DOHH2 (cell line): ENCODE results near the gene SLC37A1.

Source experiments
- H3F3A ChIP-seq: fragments of 200-600 bp; sonication (generic), shearing (Covaris generic); 2 replicates; pipeline ENCODE4 v1.6.0; 2016; ENCODE audit warnings: antibody characterized with exemption, mild to moderate bottlenecking; ENCODE audit not compliant: control insufficient read depth, insufficient read depth
- H3K27ac ChIP-seq: fragments of 200-600 bp; sonication (generic); 2 replicates; pipeline ENCODE4 v1.5.1; 2014; ENCODE audit warnings: low read depth, mild to moderate bottlenecking, low read length, moderate library complexity
- H3K27me3 ChIP-seq: fragments of 200-600 bp; sonication (generic); 2 replicates; pipeline ENCODE4 v1.6.1; 2014; ENCODE audit warnings: mild to moderate bottlenecking, low read length, mixed read lengths; ENCODE audit not compliant: control insufficient read depth
- H3K36me3 ChIP-seq: fragments of 200-600 bp; sonication (generic); 2 replicates; pipeline ENCODE4 v1.6.1; 2014; ENCODE audit warnings: mild to moderate bottlenecking, low read length, moderate library complexity, mixed read lengths; ENCODE audit not compliant: control insufficient read depth
- H3K4me1 ChIP-seq: fragments of 200-600 bp; sonication (generic); 2 replicates; pipeline ENCODE4 v1.6.1; 2014; ENCODE audit warnings: mild to moderate bottlenecking, low read length, mixed read lengths; ENCODE audit not compliant: control insufficient read depth
- H3K4me2 ChIP-seq: fragments of 200-600 bp; sonication (generic); 2 replicates; pipeline ENCODE4 v1.6.0; 2014; ENCODE audit warnings: mild to moderate bottlenecking, low read length, moderate library complexity
- H3K4me3 ChIP-seq: fragments of 200-600 bp; sonication (generic); 2 replicates; pipeline ENCODE4 v1.5.1; 2014; ENCODE audit warnings: mild to moderate bottlenecking, low read length, mixed read lengths
- H3K79me2 ChIP-seq: fragments of 200-600 bp; sonication (generic); 2 replicates; pipeline ENCODE4 v1.6.1; 2014; ENCODE audit warnings: mild to moderate bottlenecking, low read length, mixed read lengths; ENCODE audit not compliant: control insufficient read depth
- H3K9me2 ChIP-seq: fragments of 200-600 bp; sonication (generic); replicated peaks from 2 replicates; pipeline ENCODE4 v1.6.1; 2014; ENCODE audit warnings: mild to moderate bottlenecking, low read length, mixed read lengths; ENCODE audit not compliant: control insufficient read depth
- H3K9me3 ChIP-seq: fragments of 200-600 bp; sonication (generic); 2 replicates; pipeline ENCODE4 v1.6.1; 2014; ENCODE audit warnings: antibody characterized with exemption, low read length, mixed read lengths; ENCODE audit not compliant: control insufficient read depth, insufficient read depth
- H4K20me1 ChIP-seq: fragments of 200-600 bp; sonication (generic); 2 replicates; pipeline ENCODE4 v1.6.0; 2014; ENCODE audit warnings: low read depth, mild to moderate bottlenecking, antibody characterized with exemption, low read length, moderate library complexity; ENCODE audit not compliant: control insufficient read depth, insufficient read depth
- EZH2phosphoT487 ChIP-seq: fragments of 200-600 bp; sonication (generic); IDR thresholded peaks from 2 replicates; pipeline ENCODE4 v1.6.1; 2017; ENCODE audit warnings: borderline replicate concordance, mild to moderate bottlenecking, antibody characterized with exemption, low read length, moderate library complexity, mixed read lengths
- TF ChIP-seq, protein P1 (sequence below): fragments of 200-600 bp; sonication (generic); IDR thresholded peaks from one replicate; pipeline ENCODE4 v1.5.1; 2014; ENCODE audit warnings: antibody characterized with exemption, mild to moderate bottlenecking, low read depth, low read length; ENCODE audit not compliant: poor library complexity, severe bottlenecking

The SLC37A1 gene

DNA sequence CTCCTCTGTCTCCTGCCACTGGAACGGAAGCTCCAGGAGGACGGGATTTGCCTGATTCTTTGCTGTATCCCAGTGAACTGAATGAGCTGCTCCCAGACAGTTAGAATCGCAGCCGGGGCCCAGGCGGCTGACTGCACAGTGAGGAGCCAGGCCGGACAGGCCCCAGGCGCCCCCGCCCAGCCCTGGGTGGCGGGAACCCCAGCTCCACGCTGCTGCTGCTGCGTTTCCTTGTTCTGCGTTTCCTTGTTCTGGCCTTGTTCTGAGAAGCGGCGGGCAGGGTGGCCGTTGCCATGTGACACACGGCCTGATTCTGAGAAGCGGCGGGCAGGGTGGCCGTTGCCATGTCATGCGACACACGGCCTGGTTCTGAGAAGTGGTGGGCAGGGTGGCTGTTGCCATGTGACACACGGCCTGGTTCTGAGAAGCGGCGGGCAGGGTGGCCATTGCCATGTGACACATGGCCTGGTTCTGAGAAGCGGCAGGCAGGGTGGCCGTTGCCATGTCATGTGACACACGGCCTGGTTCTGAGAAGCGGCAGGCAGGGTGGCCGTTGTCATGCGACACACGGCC is 56.2 kb downstream of the SLC37A1 start:
- no peaks in the 10 kb centered on the region for H3K9me2 ChIP-seq
- peaks cover 40% of the 10 kb centered on the region for H3K36me3 ChIP-seq
- no peak overlapping the region for H3K4me3 ChIP-seq
- peaks cover 16% of the 10 kb centered on the region for H3K4me1 ChIP-seq
- no peak overlapping the region for H3K4me2 ChIP-seq
- no peak for TF ChIP-seq EZH2phosphoT487
- TF ChIP-seq, protein P1, sequence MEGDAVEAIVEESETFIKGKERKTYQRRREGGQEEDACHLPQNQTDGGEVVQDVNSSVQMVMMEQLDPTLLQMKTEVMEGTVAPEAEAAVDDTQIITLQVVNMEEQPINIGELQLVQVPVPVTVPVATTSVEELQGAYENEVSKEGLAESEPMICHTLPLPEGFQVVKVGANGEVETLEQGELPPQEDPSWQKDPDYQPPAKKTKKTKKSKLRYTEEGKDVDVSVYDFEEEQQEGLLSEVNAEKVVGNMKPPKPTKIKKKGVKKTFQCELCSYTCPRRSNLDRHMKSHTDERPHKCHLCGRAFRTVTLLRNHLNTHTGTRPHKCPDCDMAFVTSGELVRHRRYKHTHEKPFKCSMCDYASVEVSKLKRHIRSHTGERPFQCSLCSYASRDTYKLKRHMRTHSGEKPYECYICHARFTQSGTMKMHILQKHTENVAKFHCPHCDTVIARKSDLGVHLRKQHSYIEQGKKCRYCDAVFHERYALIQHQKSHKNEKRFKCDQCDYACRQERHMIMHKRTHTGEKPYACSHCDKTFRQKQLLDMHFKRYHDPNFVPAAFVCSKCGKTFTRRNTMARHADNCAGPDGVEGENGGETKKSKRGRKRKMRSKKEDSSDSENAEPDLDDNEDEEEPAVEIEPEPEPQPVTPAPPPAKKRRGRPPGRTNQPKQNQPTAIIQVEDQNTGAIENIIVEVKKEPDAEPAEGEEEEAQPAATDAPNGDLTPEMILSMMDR, result no peak
- H3K27ac ChIP-seq, result no peak overlapping the region
- no peaks in the 10 kb centered on the region for H4K20me1 ChIP-seq
- H3F3A ChIP-seq, result no peaks in the 10 kb centered on the region
- no peaks in the 10 kb centered on the region for H3K9me3 ChIP-seq
- no peaks in the 10 kb centered on the region for H3K27me3 ChIP-seq
- no peaks in the 10 kb centered on the region for H3K79me2 ChIP-seq

DNA sequence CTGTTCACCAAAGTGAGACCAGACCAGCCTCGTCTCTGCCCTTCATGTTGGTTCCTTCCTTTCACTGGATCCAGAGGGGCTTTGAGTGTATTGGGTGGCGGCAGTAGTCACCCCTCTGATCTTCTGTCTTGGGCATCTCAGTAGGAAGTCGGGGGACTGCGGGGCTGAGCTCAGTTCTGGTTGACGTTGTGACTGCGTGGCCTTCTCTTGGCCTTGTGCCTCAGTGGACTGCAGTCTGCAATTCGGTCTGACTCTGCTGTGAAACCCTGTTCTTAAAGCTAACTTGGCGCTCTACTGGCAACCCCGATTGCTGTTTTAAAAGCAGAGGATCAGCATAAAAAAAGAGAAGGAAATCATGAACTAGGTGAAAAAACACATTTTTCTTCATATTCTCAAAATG is 56.7 kb downstream of the SLC37A1 start:
- TF ChIP-seq, protein P1, result no peak
- TF ChIP-seq EZH2phosphoT487, result no peak
- no peak overlapping the region for H3K4me3 ChIP-seq
- H3K9me3 ChIP-seq, result peaks cover 3% of the 10 kb centered on the region; the same call in 1 of the 2 replicates
- H4K20me1 ChIP-seq, result no peaks in the 10 kb centered on the region
- peaks cover 41% of the 10 kb centered on the region for H3K36me3 ChIP-seq
- H3K9me2 ChIP-seq, result no peaks in the 10 kb centered on the region
- H3K4me2 ChIP-seq, result no peak overlapping the region
- no peak overlapping the region for H3K27ac ChIP-seq
- no peaks in the 10 kb centered on the region for H3K79me2 ChIP-seq
- H3K27me3 ChIP-seq, result no peaks in the 10 kb centered on the region
- no peaks in the 10 kb centered on the region for H3F3A ChIP-seq
- H3K4me1 ChIP-seq, result peaks cover 16% of the 10 kb centered on the region

DNA sequence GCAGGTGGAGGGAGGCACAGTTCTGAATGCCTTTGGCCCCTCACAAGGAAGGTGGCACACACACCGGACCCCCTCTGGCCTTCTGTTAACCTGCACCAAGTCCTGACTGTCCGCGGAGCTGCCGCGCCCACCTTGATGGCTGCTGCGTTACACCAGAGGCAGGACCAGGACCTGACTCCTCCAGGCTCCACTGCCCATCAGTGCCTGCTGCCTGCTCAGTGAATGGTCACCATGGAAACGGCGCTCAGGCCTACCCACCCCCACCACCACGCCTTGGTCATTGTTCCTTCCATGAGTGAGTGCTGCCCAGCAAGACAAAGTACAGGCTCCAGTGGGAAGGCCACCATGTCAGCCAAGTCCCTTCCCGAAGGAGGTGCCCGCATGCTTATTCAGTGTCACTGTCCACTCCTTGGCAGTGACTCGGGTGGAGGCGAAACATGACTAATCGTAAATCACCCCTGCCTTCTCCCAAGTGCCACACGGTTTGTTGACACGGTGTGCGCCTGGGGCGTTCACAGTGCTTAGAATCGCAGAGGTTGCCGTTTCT is 57.3 kb downstream of the SLC37A1 start:
- no peaks in the 10 kb centered on the region for H3F3A ChIP-seq
- peaks cover 12% of the 10 kb centered on the region for H3K4me1 ChIP-seq
- no peak overlapping the region for H3K4me3 ChIP-seq
- TF ChIP-seq EZH2phosphoT487, result no peak
- TF ChIP-seq, protein P1, result no peak
- H3K27me3 ChIP-seq, result no peaks in the 10 kb centered on the region
- H3K27ac ChIP-seq, result no peak overlapping the region
- H4K20me1 ChIP-seq, result no peaks in the 10 kb centered on the region
- H3K36me3 ChIP-seq, result peaks cover 38% of the 10 kb centered on the region
- no peak overlapping the region for H3K4me2 ChIP-seq
- H3K9me3 ChIP-seq, result peaks cover 6% of the 10 kb centered on the region; the same call in 1 of the 2 replicates
- no peaks in the 10 kb centered on the region for H3K9me2 ChIP-seq
- no peaks in the 10 kb centered on the region for H3K79me2 ChIP-seq
